GM12865 (cell line): ENCODE results near the gene GPATCH8.
A peak's percentile ranks its signal among the peaks of the same experiment; 100 is the strongest.

Experiments used
- DNase-seq: peaks from one replicate; pipeline ENCODE4 v3.0.0; 2010; ENCODE audit warnings: low read depth
- H3K4me3 ChIP-seq: 2 replicates; pipeline ENCODE4 v1.5.1; 2011; ENCODE audit warnings: mild to moderate bottlenecking, low read depth, low read length, control low read depth
- CTCF ChIP-seq: IDR thresholded peaks from 2 replicates; pipeline ENCODE4 v1.5.1; 2011; ENCODE audit warnings: low read length, control low read depth, low read depth, inconsistent platforms; ENCODE audit not compliant: insufficient read depth; ENCODE audit errors: missing control alignments

GPATCH8 gene

GRCh38 chr17:44408786-44409185, 94.4 kb downstream of the GPATCH8 start:
- DNase-seq: peak; percentile 42
- no peak for TF ChIP-seq CTCF
- H3K4me3 ChIP-seq: no peak overlapping the region

- no peak for TF ChIP-seq CTCF
- H3K4me3 ChIP-seq: no peak overlapping the region
- DNase-seq: peak; percentile 89
These were observed 100.5 kb downstream of the GPATCH8 start for GRCh38 chr17:44402564-44403172.

GRCh38 chr17:44400226-44400847, 102.9 kb downstream of the GPATCH8 start:
- H3K4me3 ChIP-seq: no peak overlapping the region
- peak; percentile 45 for TF ChIP-seq CTCF
- DNase-seq: peak; percentile 37

- TF ChIP-seq CTCF: no peak
- no peak for DNase-seq
- H3K4me3 ChIP-seq: no peak overlapping the region
These were observed 104.2 kb downstream of the GPATCH8 start for GRCh38 chr17:44398692-44399691.

- no peak for DNase-seq
- H3K4me3 ChIP-seq: no peak overlapping the region
- TF ChIP-seq CTCF: no peak
These were observed 105.4 kb downstream of the GPATCH8 start for GRCh38 chr17:44397479-44398440.

- H3K4me3 ChIP-seq: no peak overlapping the region
- DNase-seq: no peak
- TF ChIP-seq CTCF: no peak
These were observed 106.3 kb downstream of the GPATCH8 start for GRCh38 chr17:44396946-44397345.
